ENCODE results near the gene USP9Y.

- TF ChIP-seq, protein P1, sequence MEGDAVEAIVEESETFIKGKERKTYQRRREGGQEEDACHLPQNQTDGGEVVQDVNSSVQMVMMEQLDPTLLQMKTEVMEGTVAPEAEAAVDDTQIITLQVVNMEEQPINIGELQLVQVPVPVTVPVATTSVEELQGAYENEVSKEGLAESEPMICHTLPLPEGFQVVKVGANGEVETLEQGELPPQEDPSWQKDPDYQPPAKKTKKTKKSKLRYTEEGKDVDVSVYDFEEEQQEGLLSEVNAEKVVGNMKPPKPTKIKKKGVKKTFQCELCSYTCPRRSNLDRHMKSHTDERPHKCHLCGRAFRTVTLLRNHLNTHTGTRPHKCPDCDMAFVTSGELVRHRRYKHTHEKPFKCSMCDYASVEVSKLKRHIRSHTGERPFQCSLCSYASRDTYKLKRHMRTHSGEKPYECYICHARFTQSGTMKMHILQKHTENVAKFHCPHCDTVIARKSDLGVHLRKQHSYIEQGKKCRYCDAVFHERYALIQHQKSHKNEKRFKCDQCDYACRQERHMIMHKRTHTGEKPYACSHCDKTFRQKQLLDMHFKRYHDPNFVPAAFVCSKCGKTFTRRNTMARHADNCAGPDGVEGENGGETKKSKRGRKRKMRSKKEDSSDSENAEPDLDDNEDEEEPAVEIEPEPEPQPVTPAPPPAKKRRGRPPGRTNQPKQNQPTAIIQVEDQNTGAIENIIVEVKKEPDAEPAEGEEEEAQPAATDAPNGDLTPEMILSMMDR (IDR thresholded peaks at IDR 0.05) = no peak
- TF ChIP-seq POLR2A (IDR thresholded peaks at IDR 0.05) = no peak
These were observed 1.1 kb downstream of the USP9Y start for GRCh38 chrY:12702174-12702573.

All from testis (tissue), 2 donors.